Breast epithelium (tissue), 3 donors: ENCODE data around the gene FAM131A.

Source experiments
- POLR2A ChIP-seq: fragments of 450-650 bp; IDR thresholded peaks from one replicate; pipeline ENCODE4 v1.6.1; 2016; ENCODE audit warnings: antibody characterized with exemption, mild to moderate bottlenecking, moderate library complexity
- TF ChIP-seq, protein P1 (sequence below), 3 donors: fragments of 450-650 bp; IDR thresholded peaks; one replicate each; pipeline ENCODE4 v1.5.1; 2016 to 2017; ENCODE audit warnings: antibody characterized with exemption in 3 of 3, mild to moderate bottlenecking in 3 of 3, moderate library complexity in 3 of 3

GRCh38 chr3:184358921-184359350 is 21.5 kb downstream of the FAM131A start:
- no peak for TF ChIP-seq POLR2A
- TF ChIP-seq, protein P1, sequence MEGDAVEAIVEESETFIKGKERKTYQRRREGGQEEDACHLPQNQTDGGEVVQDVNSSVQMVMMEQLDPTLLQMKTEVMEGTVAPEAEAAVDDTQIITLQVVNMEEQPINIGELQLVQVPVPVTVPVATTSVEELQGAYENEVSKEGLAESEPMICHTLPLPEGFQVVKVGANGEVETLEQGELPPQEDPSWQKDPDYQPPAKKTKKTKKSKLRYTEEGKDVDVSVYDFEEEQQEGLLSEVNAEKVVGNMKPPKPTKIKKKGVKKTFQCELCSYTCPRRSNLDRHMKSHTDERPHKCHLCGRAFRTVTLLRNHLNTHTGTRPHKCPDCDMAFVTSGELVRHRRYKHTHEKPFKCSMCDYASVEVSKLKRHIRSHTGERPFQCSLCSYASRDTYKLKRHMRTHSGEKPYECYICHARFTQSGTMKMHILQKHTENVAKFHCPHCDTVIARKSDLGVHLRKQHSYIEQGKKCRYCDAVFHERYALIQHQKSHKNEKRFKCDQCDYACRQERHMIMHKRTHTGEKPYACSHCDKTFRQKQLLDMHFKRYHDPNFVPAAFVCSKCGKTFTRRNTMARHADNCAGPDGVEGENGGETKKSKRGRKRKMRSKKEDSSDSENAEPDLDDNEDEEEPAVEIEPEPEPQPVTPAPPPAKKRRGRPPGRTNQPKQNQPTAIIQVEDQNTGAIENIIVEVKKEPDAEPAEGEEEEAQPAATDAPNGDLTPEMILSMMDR (IDR thresholded peaks at IDR 0.05) = no peak
